ENCODE results near the gene MYBPC2. TPM values are rescaled to one million over a fixed set of nuclear protein-coding genes. Genes with fewer than 3 reads are reported as not detected.

The MYBPC2 gene
- total RNA-seq, 4 donors from 2014 or later, result 358 to 988 (median 442) TPM

GRCh38 chr19:50401605-50402450, 30.9 kb upstream of the MYBPC2 start:
- intact Hi-C loops (cut with DNase I; ENCODE audit: low total_unique reads) (no loop called here), in situ Hi-C loops (cut with MboI; ENCODE audit: low sequenced_read_pairs in 4 of 4) (no loop called here)
- Histone ChIP-seq H3K4me1 (no peaks in the 10 kb centered on the region), H3K27me3 (no peaks in the 10 kb centered on the region), H3K9me3 (no peaks in the 10 kb centered on the region), H3K27ac (no peak overlapping the region), H3K4me3 (no peak overlapping the region), H3K36me3 (peaks cover 0 to 8% of the 10 kb centered on the region in 2 donors)
- TF ChIP-seq POLR2A (IDR thresholded peaks at IDR 0.05) (no peak), CTCF (IDR thresholded peaks at IDR 0.05 in 4 of 5, conservative IDR thresholded peaks at IDR 0.05 in 1 of 5) (peak in 1 of 5 experiments; percentile 12)
- DNase-seq (no peak), ATAC-seq (no peak)

- Histone ChIP-seq H3K4me1 (no peaks in the 10 kb centered on the region), H3K9me3 (no peaks in the 10 kb centered on the region), H3K4me3 (no peak overlapping the region), H3K27me3 (no peaks in the 10 kb centered on the region), H3K36me3 (peaks cover 0 to 8% of the 10 kb centered on the region in 2 donors), H3K27ac (no peak overlapping the region)
- DNase-seq (no peak), ATAC-seq (no peak)
- in situ Hi-C loops (cut with MboI; ENCODE audit: low sequenced_read_pairs in 4 of 4), result no loop called here
- intact Hi-C loops (cut with DNase I; ENCODE audit: low total_unique reads), result no loop called here
- no peak for TF ChIP-seq CTCF (IDR thresholded peaks at IDR 0.05 in 4 of 5, conservative IDR thresholded peaks at IDR 0.05 in 1 of 5)
- no peak for TF ChIP-seq POLR2A (IDR thresholded peaks at IDR 0.05)
Observed at GRCh38 chr19:50402544-50403301, 30.0 kb upstream of the MYBPC2 start.

GRCh38 chr19:50406156-50406820, 26.4 kb upstream of the MYBPC2 start:
- no peaks in the 10 kb centered on the region for H3K27me3 ChIP-seq
- ATAC-seq (no peak), DNase-seq (no peak)
- no peak overlapping the region for H3K4me3 ChIP-seq
- no peaks in the 10 kb centered on the region for H3K4me1 ChIP-seq
- no peaks in the 10 kb centered on the region for H3K9me3 ChIP-seq
- no peak overlapping the region for H3K27ac ChIP-seq
- TF ChIP-seq CTCF (IDR thresholded peaks at IDR 0.05 in 4 of 5, conservative IDR thresholded peaks at IDR 0.05 in 1 of 5), result no peak
- H3K36me3 ChIP-seq, result peaks cover 0 to 18% of the 10 kb centered on the region in 2 donors
- intact Hi-C loops (cut with DNase I; ENCODE audit: low total_unique reads), result no loop called here
- in situ Hi-C loops (cut with MboI; ENCODE audit: low sequenced_read_pairs in 4 of 4), result no loop called here

GRCh38 chr19:50406829-50407228, 25.9 kb upstream of the MYBPC2 start:
- H3K36me3 ChIP-seq, result peaks cover 0 to 18% of the 10 kb centered on the region in 2 donors
- no peaks in the 10 kb centered on the region for H3K4me1 ChIP-seq

More at GRCh38 chr19:50406829-50407228, 25.9 kb upstream of the MYBPC2 start:
- Histone ChIP-seq H3K4me3 (no peak overlapping the region), H3K9me3 (no peaks in the 10 kb centered on the region), H3K27ac (no peak overlapping the region), H3K27me3 (no peaks in the 10 kb centered on the region)
- no peak for ATAC-seq
- no peak for DNase-seq
- TF ChIP-seq CTCF (IDR thresholded peaks at IDR 0.05 in 4 of 5, conservative IDR thresholded peaks at IDR 0.05 in 1 of 5) (no peak), POLR2A (IDR thresholded peaks at IDR 0.05) (no peak)
- in situ Hi-C loops (cut with MboI; ENCODE audit: low sequenced_read_pairs in 4 of 4), result no loop called here
- intact Hi-C loops (cut with DNase I; ENCODE audit: low total_unique reads), result no loop called here
